Right lobe of liver (tissue), 6 donors: ENCODE results near the gene PLEKHO1. TPM values are rescaled to one million over a fixed set of nuclear protein-coding genes. Genes with fewer than 3 reads are reported as not detected.
"Not testable (repeated sequence)": the region's sequence is repeated elsewhere in the genome, so short reads cannot be mapped to it uniquely, and the experiment has no call there.

Source experiments
- ATAC-seq, 4 donors: fragments of 200-7000 bp; cut with Tn5 transposase; one replicate each; pipeline ENCODE4 v1.9.1; 2020; ENCODE audit warnings: mild to moderate bottlenecking in 4 of 4, moderate library complexity in 4 of 4
- DNase-seq, 3 donors: peaks; one replicate each; pipeline ENCODE4 v3.0.0-alpha.2; 2020
- H3K27ac ChIP-seq, 3 donors: fragments of 200-600 bp; one replicate each; pipeline ENCODE4 v1.8.0; 2022
- H3K27me3 ChIP-seq, 2 donors: fragments of 200-600 bp; one replicate each; pipeline ENCODE4 v1.8.0; 2022
- H3K36me3 ChIP-seq, 4 donors: fragments of 200-600 bp; sonication (generic) in 1 of 4; one replicate each; pipeline versions ENCODE4 v1.5.1 to v1.8.0; 2017 to 2022; ENCODE audit warnings: control low read depth in 1 of 4
- H3K4me1 ChIP-seq, 4 donors: fragments of 200-600 bp; sonication (generic) in 1 of 4; one replicate each; pipeline versions ENCODE4 v1.5.1 to v1.8.0; 2017 to 2022; ENCODE audit warnings: control low read depth in 1 of 4
- H3K4me3 ChIP-seq, 3 donors: fragments of 200-600 bp; one replicate each; pipeline ENCODE4 v1.8.0; 2022
- H3K9me3 ChIP-seq, 4 donors: fragments of 200-600 bp; sonication (generic) in 1 of 4; one replicate each; pipeline versions ENCODE4 v1.5.1 to v1.8.0; 2017 to 2022; ENCODE audit warnings: control low read depth in 1 of 4
- CTCF ChIP-seq, 4 donors: fragments of 200-600 bp in 3 of 4; fragments of 450-650 bp in 1 of 4; IDR thresholded peaks; one replicate each; pipeline versions ENCODE4 v1.5.1 to v1.8.0; 2016 to 2022; ENCODE audit warnings: antibody characterized with exemption in 4 of 4, mild to moderate bottlenecking in 2 of 4
- POLR2A ChIP-seq: fragments of 450-650 bp; IDR thresholded peaks from one replicate; pipeline ENCODE4 v1.6.1; 2017; ENCODE audit warnings: antibody characterized with exemption, mild to moderate bottlenecking
- WGBS: methylation state at CpG from one replicate; pipeline ENCODE4 v1.1.6; 2018; ENCODE audit warnings: low coverage, low lambda C conversion rate; ENCODE audit not compliant: insufficient coverage; ENCODE audit errors: missing lambda C conversion rate; 5-methylcytosine and 5-hydroxymethylcytosine counted together
- intact Hi-C, 2 donors: fragments of 100-400 bp; cut with DNase I; formaldehyde crosslinking; loops; one replicate each; pipeline versions ENCODE4 v1.11.2 to v1.14.1; 2022
- total RNA-seq, 6 experiments: library from RNA; depleted of rRNA in 2 of 6; stranded (reverse); fragments of >200 nt in 2 of 6; fragmentation: NEBNext Ultra II Directional in 3 of 6; extraction: Animal tissue kit (Norgen Biotek cat#: 25700) in 3 of 6; gene quantifications; one replicate each; pipeline versions ENCODE4 v1.1.0 to v1.2.4, GENCODE V29; 2016 to 2023
- donor health status: DM: no; HTN: yes; CAD: no.
- donor health status: DM: no; HTN: no; CAD: no.
- donor health status: DM: no; HTN: no; CAD: no.
- donor health status: DM: no; HTN: yes; CAD: no.
- donor health status: DM: no; HTN: yes; CAD: no.

PLEKHO1 gene
- total RNA-seq, 6 experiments from 2014 or later, result 3.4 to 11.7 (median 5.3) TPM

GRCh38 chr1:150192012-150192411, 42.3 kb downstream of the PLEKHO1 start:
- no peaks in the 10 kb centered on the region for H3K4me1 ChIP-seq
- ATAC-seq (no peak), DNase-seq (no peak)
- no peaks in the 10 kb centered on the region for H3K36me3 ChIP-seq
- intact Hi-C loops, result no loop called here
- WGBS, result 71% methylated on average over 2 of the region's 2 CpGs
- H3K9me3 ChIP-seq, result no peaks in the 10 kb centered on the region
- no peak for TF ChIP-seq CTCF (IDR thresholded peaks at IDR 0.05)
- TF ChIP-seq POLR2A, result no peak
- H3K4me3 ChIP-seq, result no peak overlapping the region
- no peaks in the 10 kb centered on the region for H3K27me3 ChIP-seq
- no peak overlapping the region for H3K27ac ChIP-seq

GRCh38 chr1:150194381-150195031, 44.8 kb downstream of the PLEKHO1 start:
- TF ChIP-seq POLR2A (no peak), CTCF (IDR thresholded peaks at IDR 0.05) (no peak)
- Histone ChIP-seq H3K4me3 (no peak overlapping the region), H3K4me1 (no peaks in the 10 kb centered on the region), H3K9me3 (no peaks in the 10 kb centered on the region), H3K27me3 (no peaks in the 10 kb centered on the region), H3K27ac (no peak overlapping the region), H3K36me3 (no peaks in the 10 kb centered on the region)
- WGBS, result 85% methylated on average over 3 of the region's 4 CpGs
- intact Hi-C loops, result no loop called here
- ATAC-seq (no peak), DNase-seq (peak in 1 of 3 donors; percentile 10)

GRCh38 chr1:150196417-150196816, 46.7 kb downstream of the PLEKHO1 start:
- Histone ChIP-seq H3K27me3 (no peaks in the 10 kb centered on the region), H3K4me3 (no peak overlapping the region), H3K9me3 (no peaks in the 10 kb centered on the region), H3K4me1 (no peaks in the 10 kb centered on the region), H3K27ac (no peak overlapping the region), H3K36me3 (no peaks in the 10 kb centered on the region)
- DNase-seq (no peak), ATAC-seq (no peak)
- 90% methylated on average over 1 of the region's 1 CpG for WGBS
- intact Hi-C loops, result no loop called here
- TF ChIP-seq CTCF (IDR thresholded peaks at IDR 0.05) (no peak), POLR2A (no peak)

GRCh38 chr1:150207281-150207971, 57.7 kb downstream of the PLEKHO1 start:
- no peak for DNase-seq
- Histone ChIP-seq H3K27me3 (no peaks in the 10 kb centered on the region), H3K27ac (no peak overlapping the region), H3K9me3 (no peaks in the 10 kb centered on the region), H3K36me3 (no peaks in the 10 kb centered on the region), H3K4me1 (peaks cover 0 to 6% (median 0%) of the 10 kb centered on the region in 4 donors), H3K4me3 (no peak overlapping the region)
- peak in 1 of 4 donors; percentile 19 for ATAC-seq
- TF ChIP-seq CTCF (IDR thresholded peaks at IDR 0.05) (no peak), POLR2A (no peak)
- intact Hi-C loops, result no loop called here
- 67% methylated on average over 7 of the region's 7 CpGs for WGBS

- ATAC-seq, DNase-seq, H3K9me3 ChIP-seq, H3K36me3 ChIP-seq, H3K27me3 ChIP-seq, H3K27ac ChIP-seq, intact Hi-C loops, H3K4me3 ChIP-seq: not testable (repeated sequence)
- 83% methylated on average over 6 of the region's 6 CpGs for WGBS
- H3K4me1 ChIP-seq, result peaks cover 0 to 10% (median 0%) of the 10 kb centered on the region in 4 donors
Measured at GRCh38 chr1:150208460-150208859, 58.7 kb downstream of the PLEKHO1 start.
